ENCODE results near the gene RASGEF1B.

Gene RASGEF1B

GRCh38 chr4:81422595-81422994, 49.1 kb downstream of the RASGEF1B start:
- peak overlapping the region; percentile 21 for H3K4me2 ChIP-seq (ENCODE audit: low read length)

GRCh38 chr4:81421346-81422218, 50.1 kb downstream of the RASGEF1B start:
- no peaks in the 10 kb centered on the region for H3K79me2 ChIP-seq (ENCODE audit: low read length)
- H3K27me3 ChIP-seq (ENCODE audit: low read depth, low read length) = no peaks in the 10 kb centered on the region
- peak overlapping the region; percentile 67 for H3K4me2 ChIP-seq (ENCODE audit: low read length)
- no peaks in the 10 kb centered on the region for H3K9me3 ChIP-seq (ENCODE audit: insufficient read depth, low read length)
- H3K9ac ChIP-seq (ENCODE audit: low read length) = no peak overlapping the region; the same call in 1 of the 2 replicates
- peaks cover 6% of the 10 kb centered on the region for H3K36me3 ChIP-seq (replicated peaks; ENCODE audit: low read depth, low read length)
- H4K20me1 ChIP-seq (ENCODE audit: insufficient read depth, low read length) = no peaks in the 10 kb centered on the region
- H3K4me1 ChIP-seq (ENCODE audit: low read length) = peaks cover 31% of the 10 kb centered on the region
- peak overlapping the region; percentile 83 for H3K27ac ChIP-seq (ENCODE audit: low read length)
- peak overlapping the region; percentile 76; the same call in 1 of the 2 replicates for H2AFZ ChIP-seq (ENCODE audit: low read depth, low read length)
- TF ChIP-seq EZH2phosphoT487 (IDR thresholded peaks at IDR 0.05; ENCODE audit: low read depth) = no peak
- TF ChIP-seq CTCF (IDR thresholded peaks at IDR 0.05; ENCODE audit: low read depth, low read length) = no peak
- peak overlapping the region; percentile 36 for H3K4me3 ChIP-seq (ENCODE audit: low read length)

More at GRCh38 chr4:81422595-81422994, 49.1 kb downstream of the RASGEF1B start:
- H3K36me3 ChIP-seq (replicated peaks; ENCODE audit: low read depth, low read length) = peaks cover 12% of the 10 kb centered on the region
- H3K4me3 ChIP-seq (ENCODE audit: low read length) = no peak overlapping the region
- TF ChIP-seq CTCF (IDR thresholded peaks at IDR 0.05; ENCODE audit: low read depth, low read length) = no peak
- H3K27ac ChIP-seq (ENCODE audit: low read length) = no peak overlapping the region
- H3K9ac ChIP-seq (ENCODE audit: low read length) = no peak overlapping the region
- no peaks in the 10 kb centered on the region for H4K20me1 ChIP-seq (ENCODE audit: insufficient read depth, low read length)
- no peaks in the 10 kb centered on the region for H3K79me2 ChIP-seq (ENCODE audit: low read length)
- H3K9me3 ChIP-seq (ENCODE audit: insufficient read depth, low read length) = no peaks in the 10 kb centered on the region
- H3K4me1 ChIP-seq (ENCODE audit: low read length) = peaks cover 35% of the 10 kb centered on the region
- no peaks in the 10 kb centered on the region for H3K27me3 ChIP-seq (ENCODE audit: low read depth, low read length)
- H2AFZ ChIP-seq (ENCODE audit: low read depth, low read length) = no peak overlapping the region

- Histone ChIP-seq H3K36me3 (replicated peaks; ENCODE audit: low read depth, low read length) (no peaks in the 10 kb centered on the region), H3K4me2 (ENCODE audit: low read length) (no peak overlapping the region), H3K79me2 (ENCODE audit: low read length) (no peaks in the 10 kb centered on the region), H3K27me3 (ENCODE audit: low read depth, low read length) (no peaks in the 10 kb centered on the region), H4K20me1 (ENCODE audit: insufficient read depth, low read length) (no peaks in the 10 kb centered on the region), H3K27ac (ENCODE audit: low read length) (no peak overlapping the region), H3K4me3 (ENCODE audit: low read length) (no peak overlapping the region), H3K9me3 (ENCODE audit: insufficient read depth, low read length) (no peaks in the 10 kb centered on the region), H2AFZ (ENCODE audit: low read depth, low read length) (no peak overlapping the region), H3K4me1 (ENCODE audit: low read length) (peaks cover 31% of the 10 kb centered on the region), H3K9ac (ENCODE audit: low read length) (no peak overlapping the region)
- TF ChIP-seq CTCF (IDR thresholded peaks at IDR 0.05; ENCODE audit: low read depth, low read length) (no peak), EZH2phosphoT487 (IDR thresholded peaks at IDR 0.05; ENCODE audit: low read depth) (no peak)
Measured at GRCh38 chr4:81418572-81418971, 53.1 kb downstream of the RASGEF1B start.

GRCh38 chr4:81412946-81413495, 58.7 kb downstream of the RASGEF1B start:
- Histone ChIP-seq H3K79me2 (ENCODE audit: low read length) (no peaks in the 10 kb centered on the region), H2AFZ (ENCODE audit: low read depth, low read length) (no peak overlapping the region), H3K4me3 (ENCODE audit: low read length) (no peak overlapping the region), H3K27ac (ENCODE audit: low read length) (no peak overlapping the region), H3K4me2 (ENCODE audit: low read length) (no peak overlapping the region), H3K27me3 (ENCODE audit: low read depth, low read length) (no peaks in the 10 kb centered on the region), H3K9ac (ENCODE audit: low read length) (no peak overlapping the region), H3K36me3 (replicated peaks; ENCODE audit: low read depth, low read length) (no peaks in the 10 kb centered on the region), H4K20me1 (ENCODE audit: insufficient read depth, low read length) (no peaks in the 10 kb centered on the region), H3K4me1 (ENCODE audit: low read length) (no peaks in the 10 kb centered on the region), H3K9me3 (ENCODE audit: insufficient read depth, low read length) (no peaks in the 10 kb centered on the region)
- TF ChIP-seq EZH2phosphoT487 (IDR thresholded peaks at IDR 0.05; ENCODE audit: low read depth) (no peak), CTCF (IDR thresholded peaks at IDR 0.05; ENCODE audit: low read depth, low read length) (no peak)
